Activated CD4-positive, alpha-beta T cell treated with anti-CD3 and anti-CD28 coated beads for 36 hours (primary cell): ENCODE data around the gene XAGE1B. TPM values are rescaled to one million over a fixed set of nuclear protein-coding genes. Genes with fewer than 3 reads are reported as not detected.
"Not testable (repeated sequence)": the region's sequence is repeated elsewhere in the genome, so short reads cannot be mapped to it uniquely, and the experiment has no call there.

Source experiments
- ATAC-seq: fragments of 200-7000 bp; cut with Tn5 transposase; one replicate; pipeline ENCODE4 v1.10.0; 2021; ENCODE audit warnings: mild to moderate bottlenecking, moderate library complexity
- CTCF ChIA-PET: fragments of 350-600 bp; sonication (Branson Sonifier 250); formaldehyde crosslinking; loops from one replicate; lab custom pipeline; 2021; ENCODE audit warnings: antibody characterized with exemption; lab: Charles Lee
- POLR2A ChIA-PET: fragments of 350-600 bp; sonication (Branson Sonifier 250); formaldehyde crosslinking; loops from one replicate; lab custom pipeline; 2021; ENCODE audit warnings: antibody characterized with exemption, inconsistent platforms; lab: Charles Lee
- DNase-seq: peaks from one replicate; pipeline ENCODE4 v3.0.0-alpha.2; 2020
- H3K27ac Mint-ChIP-seq: one replicate; pipeline ENCODE4 v1.8.0; 2021; ENCODE audit warnings: mixed read lengths
- H3K27me3 Mint-ChIP-seq: one replicate; pipeline ENCODE4 v1.8.0; 2021; ENCODE audit warnings: mixed read lengths
- H3K36me3 Mint-ChIP-seq: one replicate; pipeline ENCODE4 v1.8.0; 2021; ENCODE audit warnings: low read depth, mixed read lengths
- H3K4me1 Mint-ChIP-seq: one replicate; pipeline ENCODE4 v1.8.0; 2021; ENCODE audit warnings: mixed read lengths
- H3K4me3 Mint-ChIP-seq: one replicate; pipeline ENCODE4 v1.8.0; 2021; ENCODE audit warnings: mild to moderate bottlenecking, moderate library complexity, mixed read lengths
- H3K9me3 Mint-ChIP-seq: one replicate; pipeline ENCODE4 v1.8.0; 2021; ENCODE audit warnings: low read depth, mixed read lengths
- intact Hi-C, 2 experiments: fragments of 100-400 bp; cut with DNase I in 1 of 2; cut with micrococcal nuclease in 1 of 2; formaldehyde crosslinking; loops; one replicate each; pipeline versions ENCODE4 v1.14.2 to v1.15.1; 2022 to 2024; cut with DNase I, micrococcal nuclease
- total RNA-seq, 2 experiments: library from RNA; stranded (reverse); gene quantifications; one replicate each; pipeline ENCODE4 v1.2.3, GENCODE V29; 2021

Gene XAGE1B
- total RNA-seq, 2 experiments from 2014 or later = not detected

DNA sequence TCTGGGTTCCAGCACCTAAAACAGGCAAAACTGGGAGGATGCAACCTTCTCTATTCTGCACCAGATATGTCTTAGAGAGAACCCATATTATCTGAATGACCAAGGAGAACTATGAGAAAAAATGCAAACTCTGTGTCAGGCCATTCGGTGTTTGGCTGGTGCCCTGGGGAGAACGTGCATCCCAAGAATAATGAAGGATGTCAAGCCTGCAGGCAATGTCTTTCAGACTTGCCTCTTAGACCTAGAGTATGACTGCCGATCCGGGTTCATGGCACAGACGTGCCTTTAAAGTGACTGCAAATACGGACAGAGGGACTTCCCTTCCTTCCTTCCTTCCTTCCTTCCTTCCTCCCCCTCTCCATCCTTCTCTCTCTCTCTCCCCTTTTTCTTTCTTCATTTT, 6.9 kb downstream of the XAGE1B start:
- Mint-ChIP-seq H3K4me3 (no peak overlapping the region), H3K9me3 (no peaks in the 10 kb centered on the region), H3K4me1 (no peaks in the 10 kb centered on the region), H3K36me3 (no peaks in the 10 kb centered on the region), H3K27me3 (peaks cover 12% of the 10 kb centered on the region), H3K27ac (no peak overlapping the region)
- POLR2A ChIA-PET = no interaction called here
- CTCF ChIA-PET = no interaction called here
- DNase-seq (no peak), ATAC-seq (no peak)
- intact Hi-C loops = no loop called here

GRCh38 chrX:52507331-52507730, 9.5 kb downstream of the XAGE1B start:
- DNase-seq (no peak), ATAC-seq (no peak)
- H3K36me3 Mint-ChIP-seq = no peaks in the 10 kb centered on the region
- CTCF ChIA-PET = no interaction called here
- POLR2A ChIA-PET = no interaction called here
- no peaks in the 10 kb centered on the region for H3K9me3 Mint-ChIP-seq
- H3K4me1 Mint-ChIP-seq = no peaks in the 10 kb centered on the region
- intact Hi-C loops = no loop called here
- peaks cover 12% of the 10 kb centered on the region for H3K27me3 Mint-ChIP-seq
- no peak overlapping the region for H3K27ac Mint-ChIP-seq
- no peak overlapping the region for H3K4me3 Mint-ChIP-seq

GRCh38 chrX:52504551-52504950, 12.3 kb downstream of the XAGE1B start:
- H3K4me1 Mint-ChIP-seq = no peaks in the 10 kb centered on the region
- no peak overlapping the region for H3K4me3 Mint-ChIP-seq
- no peaks in the 10 kb centered on the region for H3K9me3 Mint-ChIP-seq
- no peaks in the 10 kb centered on the region for H3K36me3 Mint-ChIP-seq
- ChIA-PET CTCF (no interaction called here), POLR2A (no interaction called here)
- intact Hi-C loops = no loop called here
- DNase-seq = no peak
- peaks cover 12% of the 10 kb centered on the region for H3K27me3 Mint-ChIP-seq
- no peak overlapping the region for H3K27ac Mint-ChIP-seq
- ATAC-seq = no peak

DNA sequence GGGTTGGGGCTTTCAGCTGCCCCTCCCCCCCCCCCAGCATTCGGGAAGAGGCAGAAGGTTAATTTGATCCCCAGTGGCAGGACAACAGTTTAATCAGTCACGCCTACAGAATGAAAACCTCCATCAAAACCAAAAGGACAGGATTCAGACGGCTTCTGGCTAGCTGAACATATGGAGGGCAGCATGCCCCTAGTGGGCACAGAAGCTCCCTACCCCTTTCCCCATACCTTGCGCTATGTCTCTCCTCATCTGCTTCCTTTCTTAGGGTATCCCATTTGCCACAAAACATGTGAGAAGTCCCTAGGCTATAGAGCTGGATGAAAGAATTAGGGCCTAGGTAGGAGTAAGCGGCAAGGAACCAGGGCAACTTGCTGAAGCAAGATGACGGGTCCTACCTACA, 15.5 kb downstream of the XAGE1B start:
- DNase-seq, intact Hi-C loops, ATAC-seq, H3K4me1 Mint-ChIP-seq, H3K27me3 Mint-ChIP-seq, H3K27ac Mint-ChIP-seq, CTCF ChIA-PET, H3K36me3 Mint-ChIP-seq, H3K9me3 Mint-ChIP-seq, POLR2A ChIA-PET, H3K4me3 Mint-ChIP-seq: not testable (repeated sequence)

GRCh38 chrX:52496419-52496772, 20.5 kb downstream of the XAGE1B start:
- CTCF ChIA-PET, intact Hi-C loops, H3K36me3 Mint-ChIP-seq, H3K4me3 Mint-ChIP-seq, H3K4me1 Mint-ChIP-seq, H3K9me3 Mint-ChIP-seq, H3K27ac Mint-ChIP-seq, H3K27me3 Mint-ChIP-seq, POLR2A ChIA-PET, ATAC-seq, DNase-seq: not testable (repeated sequence)

DNA sequence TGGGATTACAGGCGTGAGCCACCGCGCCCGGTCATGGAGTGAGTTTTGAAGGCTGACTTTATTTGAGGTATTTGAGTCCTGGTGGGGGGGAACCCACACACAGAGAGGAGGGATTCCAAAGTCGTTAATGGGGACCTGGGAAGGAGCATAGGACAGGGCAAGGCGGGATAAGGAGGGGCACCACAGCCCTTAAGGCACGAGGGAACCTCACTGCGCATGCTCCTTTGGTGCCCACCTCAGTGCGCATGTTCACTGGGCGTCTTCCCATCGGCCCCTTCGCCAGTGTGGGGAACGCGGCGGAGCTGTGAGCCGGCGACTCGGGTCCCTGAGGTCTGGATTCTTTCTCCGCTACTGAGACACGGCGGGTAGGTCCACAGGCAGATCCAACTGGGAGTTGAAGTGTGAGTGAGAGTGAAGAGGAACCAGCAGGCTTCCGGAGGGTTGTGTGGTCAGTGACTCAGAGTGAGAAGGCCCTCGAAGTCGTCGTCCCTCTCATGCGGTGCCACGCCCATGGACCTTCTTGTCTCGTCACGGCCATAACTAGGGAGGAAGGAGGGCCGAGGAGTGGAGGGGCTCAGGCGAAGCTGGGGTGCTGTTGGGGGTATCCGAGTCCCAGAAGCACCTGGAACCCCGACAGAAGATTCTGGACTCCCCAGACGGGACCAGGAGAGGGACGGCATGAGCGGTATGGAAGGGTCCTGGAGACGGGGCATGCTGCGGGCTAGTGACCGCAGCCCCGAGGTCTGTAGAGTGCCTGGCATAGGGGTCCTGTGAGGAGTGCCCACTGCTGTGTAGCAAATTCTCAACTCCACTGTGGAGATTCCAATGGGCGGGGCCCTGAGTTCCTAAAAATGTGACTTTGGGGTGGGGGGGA, 21.1 kb downstream of the XAGE1B start, which contains the start of gene XAGE1A:
XAGE1A (plus strand) TSS at position 264 of the 874 bp plus-strand sequence. CDS start 1,554 bp downstream, outside the sequence.
- H3K36me3 Mint-ChIP-seq, ATAC-seq, H3K27me3 Mint-ChIP-seq, intact Hi-C loops, H3K9me3 Mint-ChIP-seq, H3K4me3 Mint-ChIP-seq, POLR2A ChIA-PET, H3K4me1 Mint-ChIP-seq, H3K27ac Mint-ChIP-seq, DNase-seq, CTCF ChIA-PET: not testable (repeated sequence)

DNA sequence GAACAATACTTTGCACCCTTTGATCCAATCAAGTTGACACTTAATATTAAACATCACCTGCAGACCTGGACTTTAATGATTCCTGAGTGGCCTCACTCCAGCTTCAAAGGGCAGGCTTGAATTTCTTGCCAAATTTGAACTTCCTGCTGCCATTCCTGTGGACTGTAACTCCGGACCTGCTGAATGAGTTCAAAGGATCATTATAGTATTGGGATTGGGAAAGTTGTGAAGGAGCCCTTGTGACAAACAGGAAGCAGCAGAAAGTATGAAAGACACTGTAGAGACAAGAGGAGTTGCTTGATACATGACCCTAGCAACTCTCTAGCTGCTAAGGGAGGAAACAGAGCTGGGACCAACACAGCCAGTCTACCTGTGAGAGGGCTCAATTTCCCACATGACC, 45.6 kb downstream of the XAGE1B start:
- H3K27me3 Mint-ChIP-seq, H3K27ac Mint-ChIP-seq, intact Hi-C loops, H3K36me3 Mint-ChIP-seq, POLR2A ChIA-PET, H3K9me3 Mint-ChIP-seq, ATAC-seq, CTCF ChIA-PET, H3K4me3 Mint-ChIP-seq, H3K4me1 Mint-ChIP-seq, DNase-seq: not testable (repeated sequence)

Other genes starting within 250 kb of the XAGE1B start
- not detected for gene XAGE2, start 148.0 kb downstream of the XAGE1B start, total RNA-seq
- not detected for gene XAGE1A, start 21.3 kb downstream of the XAGE1B start, total RNA-seq
- not detected for gene SSX7, start 137.8 kb upstream of the XAGE1B start, total RNA-seq
- not detected for gene SSX2, start 190.1 kb upstream of the XAGE1B start, total RNA-seq
- not detected for gene SSX2B, start 234.2 kb upstream of the XAGE1B start, total RNA-seq